C4-2B (cell line): ENCODE results near the gene DLGAP4.

Experiments
- H3K27ac ChIP-seq: fragments of 450-650 bp; 2 replicates; pipeline ENCODE4 v1.5.1; 2017
- CTCF ChIP-seq: fragments of 450-650 bp; conservative IDR thresholded peaks from 2 replicates; pipeline ENCODE4 v1.5.1; 2017; ENCODE audit warnings: mild to moderate bottlenecking
- ZFX ChIP-seq: fragments of 450-650 bp; IDR thresholded peaks from 2 replicates; pipeline ENCODE4 v1.6.1; 2017

DLGAP4 gene

GRCh38 chr20:36569847-36570429 is 263.8 kb downstream of the DLGAP4 start:
- TF ChIP-seq ZFX: no peak
- H3K27ac ChIP-seq: no peak overlapping the region

DNA sequence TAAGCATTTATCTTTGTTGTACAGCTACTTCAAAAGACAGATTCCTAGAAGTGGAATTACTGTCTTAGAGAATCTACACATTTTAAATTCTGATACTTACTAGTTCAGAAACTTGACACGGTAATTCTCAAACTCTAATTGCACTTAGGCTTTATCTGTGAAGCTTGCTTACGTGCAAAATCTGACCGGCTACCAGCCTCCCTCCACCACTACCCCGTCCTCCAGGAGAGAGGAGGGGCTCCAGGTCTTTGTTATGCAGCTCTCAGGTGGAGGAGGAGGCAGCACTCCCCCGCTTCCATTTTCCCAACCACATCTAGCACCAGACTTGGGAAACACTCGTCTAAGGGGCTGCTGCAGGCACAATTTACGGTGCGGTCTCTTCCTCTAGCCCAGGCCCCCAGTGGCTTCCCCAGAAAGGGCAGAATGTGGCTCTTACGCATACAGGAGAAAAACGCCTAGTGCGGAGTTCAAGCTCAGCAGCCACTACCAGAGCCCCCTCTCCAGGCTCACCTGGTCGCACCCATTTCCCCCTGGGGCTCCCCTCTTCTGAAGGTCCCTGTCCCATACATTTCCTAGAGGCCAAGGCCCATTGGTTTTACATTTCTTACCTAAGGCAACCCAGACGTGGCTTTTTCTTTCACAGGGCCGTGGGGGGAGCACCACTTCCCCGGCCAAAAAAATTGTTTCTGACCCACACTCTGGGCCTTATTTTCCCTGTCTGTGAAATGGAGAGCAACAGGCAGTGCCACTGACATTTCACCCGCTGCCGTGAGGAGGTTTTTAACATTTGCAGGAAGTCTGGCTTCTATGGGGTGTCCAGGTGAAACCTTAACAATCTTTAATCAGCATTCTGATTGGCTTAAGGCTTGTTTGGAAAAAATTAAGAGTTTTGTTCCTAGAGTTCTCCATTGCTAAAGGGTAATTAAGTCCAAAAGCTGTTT is 265.7 kb downstream of the DLGAP4 start:
- H3K27ac ChIP-seq: no peak overlapping the region
- TF ChIP-seq ZFX (no peak), CTCF (no peak)

DNA sequence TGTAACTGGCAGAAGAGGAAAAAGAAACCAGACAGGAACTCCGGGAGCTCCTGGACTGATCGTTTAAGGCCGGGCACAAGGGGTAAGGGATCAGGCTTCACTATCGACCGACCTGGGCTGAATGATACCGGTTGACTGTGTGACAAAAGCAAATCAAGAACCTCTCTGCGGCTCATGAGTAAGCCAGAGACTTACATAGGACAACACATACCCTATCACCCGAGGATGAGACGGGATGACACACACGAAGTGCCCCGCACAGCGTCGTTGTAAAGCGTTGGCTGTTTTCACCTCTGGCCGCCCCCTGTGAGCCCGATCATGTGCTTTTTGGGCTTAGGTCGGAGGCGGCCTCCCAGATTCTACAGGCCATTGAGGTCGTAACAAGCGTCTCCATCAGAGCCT is 266.6 kb downstream of the DLGAP4 start:
- TF ChIP-seq ZFX (no peak), CTCF (no peak)
- no peak overlapping the region for H3K27ac ChIP-seq

DNA sequence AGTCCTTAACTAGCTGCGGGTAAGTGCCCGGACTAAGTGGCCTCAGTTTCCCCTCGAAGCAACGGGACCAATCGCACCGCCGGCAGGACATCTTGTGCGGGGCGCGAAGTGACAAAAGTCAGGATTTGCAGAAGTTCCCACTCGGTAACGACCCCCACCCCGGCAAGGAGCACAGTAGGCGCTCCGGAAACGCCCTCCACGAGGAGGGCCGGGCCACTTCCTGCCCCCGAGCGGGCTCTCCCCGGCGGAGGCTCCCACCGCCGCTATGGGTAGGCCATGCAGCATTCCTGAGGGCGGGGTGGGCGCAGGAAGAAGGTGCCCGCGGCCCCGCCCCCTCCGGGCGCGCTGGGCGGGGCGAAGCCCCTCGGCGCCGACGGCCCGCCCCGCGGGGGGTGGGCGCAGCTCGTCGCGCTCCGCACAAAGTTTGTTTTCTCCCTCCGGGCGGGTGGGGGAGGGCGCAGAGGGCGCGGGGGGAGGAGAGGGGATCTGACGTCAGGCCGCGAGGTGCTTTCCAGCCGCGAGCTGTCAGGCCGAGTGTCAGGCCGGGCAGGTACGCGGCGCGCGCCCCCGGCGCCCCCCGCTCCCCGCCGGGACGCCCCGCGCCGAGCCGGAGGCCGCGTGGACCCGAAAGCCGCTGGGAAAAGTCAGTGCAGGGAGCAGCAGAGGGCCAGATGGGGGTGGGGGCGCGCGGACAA is 267.1 kb downstream of the DLGAP4 start, which contains the start of gene TGIF2:
TGIF2 (plus strand) TSS at position 495 of the 695 bp plus-strand sequence. CDS start 5,178 bp downstream, outside the sequence.
- TF ChIP-seq ZFX (no peak), CTCF (no peak)
- peak within 1 kb of the TSS; percentile 71 for H3K27ac ChIP-seq

- peak overlapping the region; percentile 71 for H3K27ac ChIP-seq
- TF ChIP-seq ZFX: no peak
- TF ChIP-seq CTCF: no peak
These were observed 267.7 kb downstream of the DLGAP4 start for GRCh38 chr20:36573798-36574365.

DNA sequence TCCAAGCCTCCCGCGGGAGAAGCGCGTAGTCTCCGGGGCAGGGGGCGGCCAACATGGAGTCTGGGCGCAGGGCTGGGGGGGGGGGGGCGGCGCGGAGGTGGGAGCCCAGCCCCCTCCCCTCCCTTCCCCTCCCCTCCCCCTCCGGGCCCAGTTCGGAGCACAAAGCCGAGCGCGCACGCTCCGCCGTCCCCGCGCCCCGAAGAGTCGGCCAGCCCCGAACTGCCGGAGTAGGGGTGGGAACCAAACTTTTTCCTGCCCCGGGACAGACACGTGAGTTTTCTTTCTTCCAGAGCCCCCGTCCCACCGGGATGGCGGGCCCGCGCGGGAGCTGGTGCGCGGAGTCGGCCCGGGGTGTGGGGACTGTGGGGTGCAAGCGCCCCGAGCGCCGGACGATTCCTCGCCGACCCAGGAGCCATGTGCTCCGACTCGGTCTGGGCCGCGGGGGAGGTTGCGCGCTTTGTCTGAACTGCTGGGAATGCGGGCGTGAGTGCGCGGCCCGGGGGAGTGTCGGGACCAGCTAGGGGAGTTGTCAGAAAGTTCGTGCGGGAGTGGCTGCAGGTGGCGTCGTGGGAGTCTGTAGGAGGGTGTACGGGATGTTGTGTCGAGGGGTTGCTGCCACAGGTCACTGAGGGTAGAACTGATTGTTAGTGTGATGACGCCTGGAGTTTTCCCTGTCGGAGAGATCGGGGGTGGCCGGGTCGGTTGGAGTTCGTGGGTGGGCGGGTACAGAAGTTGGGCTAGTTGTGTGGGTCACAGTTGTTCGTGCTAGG is 268.4 kb downstream of the DLGAP4 start:
- peak; percentile 42; the same call in 1 of the 2 replicates for TF ChIP-seq ZFX
- TF ChIP-seq CTCF: no peak
- peak overlapping the region; percentile 71 for H3K27ac ChIP-seq

GRCh38 chr20:36576081-36576445 is 269.9 kb downstream of the DLGAP4 start:
- no peak for TF ChIP-seq ZFX
- TF ChIP-seq CTCF: no peak
- peak overlapping the region; percentile 71 for H3K27ac ChIP-seq
